H9 (cell line): ENCODE measurements around the gene THSD4. TPM values are rescaled to one million over a fixed set of nuclear protein-coding genes. Genes with fewer than 3 reads are reported as not detected.

Experiments
- DNase-seq: peaks from one replicate; pipeline ENCODE4 v3.0.0-alpha.2; 2017
- H2AFZ ChIP-seq: one replicate; pipeline ENCODE4 v1.6.1; 2013; ENCODE audit warnings: mild to moderate bottlenecking, low read length, control low read depth, moderate library complexity
- H2AK5ac ChIP-seq: 2 replicates; pipeline ENCODE4 v1.6.1; 2013; ENCODE audit warnings: low read length, control low read depth, mixed read lengths; ENCODE audit not compliant: insufficient read length
- H2BK120ac ChIP-seq: one replicate; pipeline ENCODE4 v1.6.1; 2013; ENCODE audit warnings: low read depth, mild to moderate bottlenecking, low read length, control low read depth, inconsistent platforms; ENCODE audit not compliant: poor library complexity, severe bottlenecking
- H2BK12ac ChIP-seq: 2 replicates; pipeline ENCODE4 v1.6.1; 2013; ENCODE audit warnings: low read length, control low read depth, mixed read lengths, low read depth; ENCODE audit not compliant: insufficient read length
- H2BK15ac ChIP-seq: 2 replicates; pipeline ENCODE4 v1.6.1; 2013; ENCODE audit warnings: low read depth, low read length, control low read depth
- H2BK20ac ChIP-seq: one replicate; pipeline ENCODE4 v1.6.1; 2013; ENCODE audit warnings: low read depth, mild to moderate bottlenecking, low read length, control low read depth, inconsistent platforms; ENCODE audit not compliant: poor library complexity, severe bottlenecking
- H2BK5ac ChIP-seq: 2 replicates; pipeline ENCODE4 v1.6.1; 2013; ENCODE audit warnings: low read length, control low read depth, mixed read lengths; ENCODE audit not compliant: insufficient read length
- H3K14ac ChIP-seq: 2 replicates; pipeline ENCODE4 v1.6.1; 2013; ENCODE audit warnings: low read length, control low read depth; ENCODE audit not compliant: insufficient read depth
- H3K18ac ChIP-seq: 2 replicates; pipeline ENCODE4 v1.6.1; 2013; ENCODE audit warnings: low read depth, mild to moderate bottlenecking, mixed read lengths, low read length, control low read depth; ENCODE audit not compliant: insufficient read length
- H3K23ac ChIP-seq: 2 replicates; pipeline ENCODE4 v1.6.1; 2013; ENCODE audit warnings: low read length, control low read depth, mixed read lengths, low read depth; ENCODE audit not compliant: insufficient read length
- H3K23me2 ChIP-seq: 2 replicates; pipeline ENCODE4 v1.6.1; 2013; ENCODE audit warnings: low read depth, mild to moderate bottlenecking, mixed read lengths, low read length, control low read depth; ENCODE audit not compliant: insufficient read length, poor library complexity, severe bottlenecking
- H3K27ac ChIP-seq: 2 replicates; pipeline ENCODE4 v1.5.1; 2013; ENCODE audit warnings: low read length, control low read depth, mixed read lengths, low read depth; ENCODE audit not compliant: insufficient read length
- H3K27me3 ChIP-seq: 2 replicates; pipeline ENCODE4 v1.6.1; 2013; ENCODE audit warnings: low read length, control low read depth, inconsistent platforms; ENCODE audit not compliant: insufficient read depth
- H3K4ac ChIP-seq: 2 replicates; pipeline ENCODE4 v1.6.1; 2013; ENCODE audit warnings: low read depth, mild to moderate bottlenecking, control low read depth, inconsistent platforms, low read length, moderate library complexity
- H3K4me1 ChIP-seq: 2 replicates; pipeline ENCODE4 v1.6.1; 2013; ENCODE audit warnings: low read length, control low read depth, inconsistent platforms; ENCODE audit not compliant: insufficient read depth
- H3K4me2 ChIP-seq: 2 replicates; pipeline ENCODE4 v1.6.1; 2013; ENCODE audit warnings: low read length, control low read depth, mixed read lengths; ENCODE audit not compliant: insufficient read length, insufficient read depth
- H3K56ac ChIP-seq: 2 replicates; pipeline ENCODE4 v1.6.1; 2013; ENCODE audit warnings: low read depth, mild to moderate bottlenecking, mixed read lengths, low read length, control low read depth; ENCODE audit not compliant: insufficient read length
- H3K79me1 ChIP-seq: 2 replicates; pipeline ENCODE4 v1.6.1; 2013; ENCODE audit warnings: low read depth, mild to moderate bottlenecking, moderate library complexity, low read length, control low read depth, inconsistent platforms; ENCODE audit not compliant: insufficient read depth, poor library complexity, severe bottlenecking
- H3K79me2 ChIP-seq: 2 replicates; pipeline ENCODE4 v1.6.1; 2013; ENCODE audit warnings: low read length, control low read depth, inconsistent platforms; ENCODE audit not compliant: insufficient read depth
- H3K9ac ChIP-seq: 2 replicates; pipeline ENCODE4 v1.6.1; 2013; ENCODE audit warnings: low read length, control low read depth, mixed read lengths; ENCODE audit not compliant: insufficient read length; ENCODE audit errors: extremely low read depth
- H3K9me3 ChIP-seq: one replicate; pipeline ENCODE4 v1.6.1; 2013; ENCODE audit warnings: low read depth, low read length, inconsistent platforms; ENCODE audit not compliant: control insufficient read depth
- H3T11ph ChIP-seq: one replicate; pipeline ENCODE4 v1.6.1; 2013; ENCODE audit warnings: mild to moderate bottlenecking, low read length, control low read depth, inconsistent platforms
- H4K20me1 ChIP-seq: one replicate; pipeline ENCODE4 v1.6.1; 2013; ENCODE audit not compliant: control insufficient read depth, insufficient read length, insufficient read depth
- H4K5ac ChIP-seq: 2 replicates; pipeline ENCODE4 v1.6.1; 2013; ENCODE audit warnings: low read depth, mild to moderate bottlenecking, mixed read lengths, low read length, control low read depth; ENCODE audit not compliant: insufficient read length
- H4K8ac ChIP-seq: replicated peaks from 2 replicates; pipeline ENCODE4 v1.6.1; 2013; ENCODE audit warnings: low read length, control low read depth, mixed read lengths, low read depth; ENCODE audit not compliant: insufficient read length
- H4K91ac ChIP-seq: 2 replicates; pipeline ENCODE4 v1.6.1; 2013; ENCODE audit warnings: low read depth, mild to moderate bottlenecking, moderate library complexity, mixed read lengths, low read length, control low read depth; ENCODE audit not compliant: insufficient read length
- H3K27ac Mint-ChIP-seq, 3 experiments: 2 replicates in 2 of 3; 3 replicates in 1 of 3; pipeline ENCODE4 v1.8.0; 2020 to 2021; ENCODE audit warnings: mixed read lengths in 3 of 3, mild to moderate bottlenecking in 1 of 3, moderate library complexity in 1 of 3
- H3K27me3 Mint-ChIP-seq: 2 replicates; pipeline ENCODE4 v1.8.0; 2021; ENCODE audit warnings: low read depth, mild to moderate bottlenecking, moderate library complexity, mixed read lengths
- H3K36me3 Mint-ChIP-seq, 3 experiments: 2 replicates in 2 of 3; 3 replicates in 1 of 3; pipeline ENCODE4 v1.8.0; 2020 to 2021; ENCODE audit warnings: low read depth in 3 of 3, mixed read lengths in 3 of 3; ENCODE audit not compliant: insufficient read depth in 1 of 3
- H3K4me1 Mint-ChIP-seq, 2 experiments: 2 replicates each; pipeline ENCODE4 v1.8.0; 2020; ENCODE audit warnings: mixed read lengths in 2 of 2
- H3K4me3 Mint-ChIP-seq, 2 experiments: 2 replicates in 1 of 2; 3 replicates in 1 of 2; pipeline ENCODE4 v1.8.0; 2020 to 2021; ENCODE audit warnings: mild to moderate bottlenecking in 2 of 2, mixed read lengths in 2 of 2, moderate library complexity in 1 of 2
- H3K9me3 Mint-ChIP-seq, 2 experiments: 2 replicates in 1 of 2; 3 replicates in 1 of 2; pipeline ENCODE4 v1.8.0; 2020; ENCODE audit warnings: mild to moderate bottlenecking in 2 of 2, mixed read lengths in 2 of 2, moderate library complexity in 1 of 2
- WGBS: extraction: QIAGEN DNeasy Blood & Tissue Kit; methylation state at CpG from one replicate; pipeline ENCODE4 v1.1.7; 2013; ENCODE audit warnings: missing lambda C conversion rate, low lambda C conversion rate, mixed read lengths; ENCODE audit not compliant: insufficient read length; ENCODE audit errors: extremely low coverage; 5-methylcytosine and 5-hydroxymethylcytosine counted together
- total RNA-seq: library from RNA; stranded (reverse); gene quantifications from 2 replicates; pipeline ENCODE4 v1.2.1, GENCODE V29; 2021
- TF ChIP-seq, protein P1 (sequence below): fragments of 200-600 bp; sonication (generic); conservative IDR thresholded peaks from 3 replicates; pipeline ENCODE4 v1.8.0; 2021; ENCODE audit warnings: antibody characterized with exemption, mild to moderate bottlenecking

The THSD4 gene
- total RNA-seq, 1 experiment from 2014 or later = 5.5 TPM

DNA sequence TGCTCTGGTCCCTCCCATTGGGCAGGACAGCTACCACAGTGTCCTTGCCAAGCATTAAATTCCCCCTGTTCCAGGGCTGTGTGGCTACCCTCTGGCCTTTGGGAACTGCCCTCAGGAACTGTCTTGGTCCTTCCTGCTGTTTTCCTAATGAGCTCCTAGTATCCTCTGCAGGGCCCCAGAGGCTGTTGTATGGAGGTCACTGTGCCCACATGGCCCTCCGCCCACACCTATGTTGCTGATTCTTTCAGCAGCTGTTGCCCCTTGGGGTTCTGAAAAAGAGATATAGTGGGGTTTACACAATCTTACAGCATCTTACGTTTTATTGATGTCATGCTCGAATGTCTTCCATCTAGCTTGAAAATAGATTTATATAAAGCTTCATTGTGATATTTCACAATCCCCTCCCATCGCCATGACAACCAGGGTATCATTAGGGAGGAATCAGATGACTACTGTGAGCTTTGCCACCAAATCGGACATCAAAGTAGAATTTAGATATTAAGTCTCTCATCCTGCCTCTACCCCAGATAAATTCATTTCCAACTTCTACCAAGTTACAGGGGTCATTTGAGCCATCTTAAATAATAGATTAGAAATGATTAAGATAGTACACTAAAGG, 598.0 kb downstream of the THSD4 start:
- DNase-seq = no peak
- H3K4ac ChIP-seq = no peak overlapping the region
- Mint-ChIP-seq H3K9me3 (no peaks in the 10 kb centered on the region), H3K27ac (no peak overlapping the region), H3K4me3 (no peak overlapping the region), H3K27me3 (no peaks in the 10 kb centered on the region), H3K36me3 (no peaks in the 10 kb centered on the region), H3K4me1 (0 out of 4 replicates have a peak, but pooled peaks cover 0 to 6% of the 10 kb centered on the region in 2 experiments)
- H3K4me1 ChIP-seq = no peaks in the 10 kb centered on the region
- H3K79me1 ChIP-seq = no peaks in the 10 kb centered on the region
- H4K91ac ChIP-seq = no peak overlapping the region
- no peaks in the 10 kb centered on the region for H4K20me1 ChIP-seq
- H3K9ac ChIP-seq = no peak overlapping the region
- H3K14ac ChIP-seq = no peak overlapping the region; the same call in 1 of the 2 replicates
- H3K27me3 ChIP-seq = no peaks in the 10 kb centered on the region
- H3K4me2 ChIP-seq = no peak overlapping the region
- H3K9me3 ChIP-seq = no peaks in the 10 kb centered on the region
- no peak overlapping the region for H3K23ac ChIP-seq
- no peak overlapping the region for H2BK120ac ChIP-seq
- H2BK12ac ChIP-seq = no peak overlapping the region
- H3T11ph ChIP-seq = no peak overlapping the region
- H3K18ac ChIP-seq = no peak overlapping the region
- H2AFZ ChIP-seq = no peak overlapping the region
- no peak overlapping the region for H4K5ac ChIP-seq
- no peak overlapping the region for H2BK5ac ChIP-seq
- no peaks in the 10 kb centered on the region for H3K79me2 ChIP-seq
- no peak overlapping the region for H4K8ac ChIP-seq
- H2BK20ac ChIP-seq = no peak overlapping the region
- no peak overlapping the region for H2BK15ac ChIP-seq
- TF ChIP-seq, protein P1, sequence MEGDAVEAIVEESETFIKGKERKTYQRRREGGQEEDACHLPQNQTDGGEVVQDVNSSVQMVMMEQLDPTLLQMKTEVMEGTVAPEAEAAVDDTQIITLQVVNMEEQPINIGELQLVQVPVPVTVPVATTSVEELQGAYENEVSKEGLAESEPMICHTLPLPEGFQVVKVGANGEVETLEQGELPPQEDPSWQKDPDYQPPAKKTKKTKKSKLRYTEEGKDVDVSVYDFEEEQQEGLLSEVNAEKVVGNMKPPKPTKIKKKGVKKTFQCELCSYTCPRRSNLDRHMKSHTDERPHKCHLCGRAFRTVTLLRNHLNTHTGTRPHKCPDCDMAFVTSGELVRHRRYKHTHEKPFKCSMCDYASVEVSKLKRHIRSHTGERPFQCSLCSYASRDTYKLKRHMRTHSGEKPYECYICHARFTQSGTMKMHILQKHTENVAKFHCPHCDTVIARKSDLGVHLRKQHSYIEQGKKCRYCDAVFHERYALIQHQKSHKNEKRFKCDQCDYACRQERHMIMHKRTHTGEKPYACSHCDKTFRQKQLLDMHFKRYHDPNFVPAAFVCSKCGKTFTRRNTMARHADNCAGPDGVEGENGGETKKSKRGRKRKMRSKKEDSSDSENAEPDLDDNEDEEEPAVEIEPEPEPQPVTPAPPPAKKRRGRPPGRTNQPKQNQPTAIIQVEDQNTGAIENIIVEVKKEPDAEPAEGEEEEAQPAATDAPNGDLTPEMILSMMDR = no peak
- H3K23me2 ChIP-seq = no peaks in the 10 kb centered on the region
- H3K56ac ChIP-seq = no peak overlapping the region
- no peak overlapping the region for H3K27ac ChIP-seq
- H2AK5ac ChIP-seq = no peak overlapping the region
- no CpG with 5 or more reads among the region's 5 CpGs for WGBS
